ENCODE results near the gene LYSMD3.

DNA sequence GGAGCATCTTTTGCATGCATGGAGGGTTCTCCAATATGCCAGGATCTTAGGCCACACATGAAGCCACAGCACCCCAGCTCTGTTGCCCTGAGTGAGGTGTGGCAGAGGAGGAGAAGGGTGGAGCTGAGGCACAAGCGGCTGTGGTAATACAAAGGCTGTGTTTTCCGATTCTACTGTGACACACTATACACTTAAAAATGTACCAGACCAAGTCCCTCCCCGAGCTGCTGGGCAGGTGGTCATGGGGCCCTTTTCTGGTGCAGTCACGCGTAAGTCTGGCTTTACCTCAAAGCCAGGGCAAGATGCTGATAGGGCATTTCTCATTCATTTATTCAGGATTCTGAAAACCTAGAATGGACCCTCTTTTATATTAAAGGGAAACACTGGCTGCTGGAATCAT lies 33.0 kb upstream of the LYSMD3 start:
- no peak for TF ChIP-seq POLR2AphosphoS5 (IDR thresholded peaks at IDR 0.05)
- TF ChIP-seq, protein P1, sequence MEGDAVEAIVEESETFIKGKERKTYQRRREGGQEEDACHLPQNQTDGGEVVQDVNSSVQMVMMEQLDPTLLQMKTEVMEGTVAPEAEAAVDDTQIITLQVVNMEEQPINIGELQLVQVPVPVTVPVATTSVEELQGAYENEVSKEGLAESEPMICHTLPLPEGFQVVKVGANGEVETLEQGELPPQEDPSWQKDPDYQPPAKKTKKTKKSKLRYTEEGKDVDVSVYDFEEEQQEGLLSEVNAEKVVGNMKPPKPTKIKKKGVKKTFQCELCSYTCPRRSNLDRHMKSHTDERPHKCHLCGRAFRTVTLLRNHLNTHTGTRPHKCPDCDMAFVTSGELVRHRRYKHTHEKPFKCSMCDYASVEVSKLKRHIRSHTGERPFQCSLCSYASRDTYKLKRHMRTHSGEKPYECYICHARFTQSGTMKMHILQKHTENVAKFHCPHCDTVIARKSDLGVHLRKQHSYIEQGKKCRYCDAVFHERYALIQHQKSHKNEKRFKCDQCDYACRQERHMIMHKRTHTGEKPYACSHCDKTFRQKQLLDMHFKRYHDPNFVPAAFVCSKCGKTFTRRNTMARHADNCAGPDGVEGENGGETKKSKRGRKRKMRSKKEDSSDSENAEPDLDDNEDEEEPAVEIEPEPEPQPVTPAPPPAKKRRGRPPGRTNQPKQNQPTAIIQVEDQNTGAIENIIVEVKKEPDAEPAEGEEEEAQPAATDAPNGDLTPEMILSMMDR (IDR thresholded peaks at IDR 0.05): no peak

Data from stomach (tissue), 4 donors.